HEK293 (cell line): ENCODE results near the gene TUBGCP6.

ENCODE experiments used
- CTCF ChIP-seq: fragments of 450-650 bp; formaldehyde crosslinking; IDR thresholded peaks from 2 replicates; pipeline ENCODE4 v1.5.1; 2016; ENCODE audit warnings: missing biosample characterization, missing genetic modification characterization
- ZNF324 ChIP-seq: fragments of 450-650 bp; formaldehyde crosslinking; IDR thresholded peaks from 2 replicates; pipeline ENCODE4 v1.5.1; 2016; ENCODE audit warnings: missing biosample characterization, missing genetic modification characterization
- ZNF549 ChIP-seq: fragments of 450-650 bp; IDR thresholded peaks from 2 replicates; pipeline ENCODE4 v1.5.1; 2018; ENCODE audit warnings: missing biosample characterization, missing genetic modification characterization, mild to moderate bottlenecking, inconsistent platforms, moderate library complexity
- TF ChIP-seq, protein P1 (sequence below): fragments of 450-650 bp; formaldehyde crosslinking; IDR thresholded peaks from 2 replicates; pipeline ENCODE4 v1.5.1; 2016; ENCODE audit warnings: missing biosample characterization, missing genetic modification characterization

DNA sequence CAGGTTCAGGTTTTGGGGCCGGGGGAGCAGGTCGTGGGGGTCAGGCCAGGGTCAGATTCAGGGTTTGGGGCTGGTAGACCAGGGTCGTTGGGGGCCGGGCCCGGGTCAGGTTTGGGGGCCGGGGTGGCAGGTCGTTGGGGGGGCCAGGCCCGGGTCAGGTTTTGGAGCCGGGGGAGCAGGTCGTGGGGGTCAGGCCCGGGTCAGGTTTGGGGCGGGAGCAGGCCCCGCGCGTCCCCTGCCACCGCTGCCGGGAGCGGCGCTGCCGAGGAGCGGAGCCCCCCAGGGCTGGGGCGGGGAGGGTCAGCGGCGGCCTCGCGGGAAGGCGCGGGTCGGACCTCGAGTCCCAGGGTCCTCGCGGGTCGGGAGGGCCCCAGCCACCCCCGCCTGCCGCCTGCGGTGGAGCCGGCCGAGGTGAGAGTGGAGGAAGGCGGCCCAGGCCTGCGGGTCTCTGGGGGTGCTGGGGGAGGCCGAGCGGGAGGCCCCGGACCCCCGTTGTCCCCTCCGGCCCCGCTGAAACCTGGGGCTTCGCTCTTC is 58.6 kb downstream of the TUBGCP6 start:
- TF ChIP-seq ZNF324 (no peak), CTCF (tag by site-specific recombination) (no peak), ZNF549 (tag by site-specific recombination) (no peak)
- TF ChIP-seq, protein P1, sequence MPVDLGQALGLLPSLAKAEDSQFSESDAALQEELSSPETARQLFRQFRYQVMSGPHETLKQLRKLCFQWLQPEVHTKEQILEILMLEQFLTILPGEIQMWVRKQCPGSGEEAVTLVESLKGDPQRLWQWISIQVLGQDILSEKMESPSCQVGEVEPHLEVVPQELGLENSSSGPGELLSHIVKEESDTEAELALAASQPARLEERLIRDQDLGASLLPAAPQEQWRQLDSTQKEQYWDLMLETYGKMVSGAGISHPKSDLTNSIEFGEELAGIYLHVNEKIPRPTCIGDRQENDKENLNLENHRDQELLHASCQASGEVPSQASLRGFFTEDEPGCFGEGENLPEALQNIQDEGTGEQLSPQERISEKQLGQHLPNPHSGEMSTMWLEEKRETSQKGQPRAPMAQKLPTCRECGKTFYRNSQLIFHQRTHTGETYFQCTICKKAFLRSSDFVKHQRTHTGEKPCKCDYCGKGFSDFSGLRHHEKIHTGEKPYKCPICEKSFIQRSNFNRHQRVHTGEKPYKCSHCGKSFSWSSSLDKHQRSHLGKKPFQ (tag by site-specific recombination) = no peak
